GM08714 (cell line): ENCODE data around the gene DPEP3.

Experiments
- H3K4me3 ChIP-seq: fragments of 200-500 bp; sonication (Bioruptor generic); 2 replicates; pipeline ENCODE4 v1.5.1; 2014; ENCODE audit warnings: mild to moderate bottlenecking, low read length, inconsistent platforms
- ZNF274 ChIP-seq: IDR thresholded peaks from 2 replicates; pipeline ENCODE4 v1.6.1; 2012; ENCODE audit warnings: mild to moderate bottlenecking, low read depth, low read length

Gene DPEP3

GRCh38 chr16:67926181-67926750, 54.0 kb downstream of the DPEP3 start:
- no peak for TF ChIP-seq ZNF274
- no peak overlapping the region for H3K4me3 ChIP-seq
